B cell (primary cell): ENCODE measurements around the gene ARHGAP15.

Experiments used
- EZH2 ChIP-seq: IDR thresholded peaks from 2 replicates; pipeline ENCODE4 v1.6.1; 2012; ENCODE audit warnings: borderline replicate concordance, low read depth, mild to moderate bottlenecking, moderate library complexity, low read length; ENCODE audit not compliant: insufficient read depth, poor library complexity, severe bottlenecking
- TF ChIP-seq, protein P1 (sequence below): fragments of 200-600 bp; IDR thresholded peaks from one replicate; pipeline ENCODE4 v1.8.0; 2022; ENCODE audit warnings: antibody characterized with exemption, mild to moderate bottlenecking

DNA sequence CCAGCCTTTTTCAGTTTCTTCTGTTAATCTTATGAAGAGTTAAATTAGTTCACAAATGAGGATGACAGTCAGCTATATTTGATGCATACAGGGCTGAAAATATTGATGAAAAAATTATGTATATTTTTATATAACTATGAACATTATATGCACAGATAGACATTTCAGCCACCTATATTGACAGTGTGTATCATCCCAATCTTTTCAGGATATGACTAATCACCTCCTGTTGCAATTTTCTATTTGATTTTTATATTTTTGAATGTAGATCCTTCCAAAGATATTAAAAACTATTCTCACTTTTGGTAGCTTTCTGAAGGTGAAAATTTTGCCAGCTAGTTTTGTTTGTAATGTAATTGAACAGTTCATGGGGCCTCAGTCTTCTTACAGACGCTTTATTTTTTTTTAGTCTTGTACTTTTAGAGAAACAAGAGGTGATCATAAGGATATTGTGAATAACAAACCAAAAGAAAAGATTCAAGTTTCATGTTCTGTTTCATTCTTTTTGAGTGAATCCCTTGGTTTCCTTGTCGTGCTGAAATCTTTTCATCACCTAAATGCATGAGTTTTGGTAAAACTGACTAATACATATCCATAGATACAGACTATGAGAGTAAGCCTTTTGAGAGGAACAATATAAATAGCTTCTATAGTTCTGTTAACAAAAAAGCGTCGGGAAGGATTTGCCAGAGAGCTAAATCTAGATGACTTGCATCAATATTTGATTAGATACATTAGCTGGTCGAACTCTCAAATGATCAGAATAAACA is 123.1 kb downstream of the ARHGAP15 start:
- no peak for TF ChIP-seq EZH2
- TF ChIP-seq, protein P1, sequence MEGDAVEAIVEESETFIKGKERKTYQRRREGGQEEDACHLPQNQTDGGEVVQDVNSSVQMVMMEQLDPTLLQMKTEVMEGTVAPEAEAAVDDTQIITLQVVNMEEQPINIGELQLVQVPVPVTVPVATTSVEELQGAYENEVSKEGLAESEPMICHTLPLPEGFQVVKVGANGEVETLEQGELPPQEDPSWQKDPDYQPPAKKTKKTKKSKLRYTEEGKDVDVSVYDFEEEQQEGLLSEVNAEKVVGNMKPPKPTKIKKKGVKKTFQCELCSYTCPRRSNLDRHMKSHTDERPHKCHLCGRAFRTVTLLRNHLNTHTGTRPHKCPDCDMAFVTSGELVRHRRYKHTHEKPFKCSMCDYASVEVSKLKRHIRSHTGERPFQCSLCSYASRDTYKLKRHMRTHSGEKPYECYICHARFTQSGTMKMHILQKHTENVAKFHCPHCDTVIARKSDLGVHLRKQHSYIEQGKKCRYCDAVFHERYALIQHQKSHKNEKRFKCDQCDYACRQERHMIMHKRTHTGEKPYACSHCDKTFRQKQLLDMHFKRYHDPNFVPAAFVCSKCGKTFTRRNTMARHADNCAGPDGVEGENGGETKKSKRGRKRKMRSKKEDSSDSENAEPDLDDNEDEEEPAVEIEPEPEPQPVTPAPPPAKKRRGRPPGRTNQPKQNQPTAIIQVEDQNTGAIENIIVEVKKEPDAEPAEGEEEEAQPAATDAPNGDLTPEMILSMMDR: no peak
